Ovary (tissue), 9 donors: ENCODE results near the gene SVOP. TPM values are rescaled to one million over a fixed set of nuclear protein-coding genes. Genes with fewer than 3 reads are reported as not detected.

Experiments
- DNase-seq, 5 donors: peaks; one replicate each; pipeline ENCODE4 v3.0.0-alpha.2; 2019 to 2020
- H3K27ac ChIP-seq, 2 donors: fragments of 200-600 bp; one replicate each; pipeline versions ENCODE4 v1.5.1 to v1.8.0; 2019 to 2022
- H3K27me3 ChIP-seq: fragments of 200-600 bp; one replicate; pipeline ENCODE4 v1.8.0; 2022
- H3K36me3 ChIP-seq: fragments of 200-600 bp; sonication (generic); one replicate; pipeline ENCODE4 v1.5.1; 2019
- H3K4me1 ChIP-seq: one replicate; pipeline ENCODE4 v1.8.1; 2013; ENCODE audit warnings: mild to moderate bottlenecking, moderate library complexity; ENCODE audit not compliant: insufficient read depth
- H3K4me3 ChIP-seq: fragments of 200-600 bp; sonication (generic); one replicate; pipeline ENCODE4 v1.5.1; 2017
- H3K9me3 ChIP-seq, 2 donors: fragments of 200-600 bp in 1 of 2; sonication (generic) in 1 of 2; one replicate each; pipeline versions ENCODE4 v1.5.1 to v1.8.1; 2013 to 2019; ENCODE audit warnings: mild to moderate bottlenecking in 1 of 2, moderate library complexity in 1 of 2
- CTCF ChIP-seq, 3 donors: fragments of 450-650 bp in 2 of 3; fragments of 200-600 bp in 1 of 3; IDR thresholded peaks; one replicate each; pipeline versions ENCODE4 v1.5.1 to v1.8.0; 2016 to 2022; ENCODE audit warnings: antibody characterized with exemption in 3 of 3, mild to moderate bottlenecking in 1 of 3
- EP300 ChIP-seq: sonication (generic); formaldehyde crosslinking; IDR thresholded peaks from one replicate; pipeline ENCODE4 v1.6.1; 2017; ENCODE audit warnings: antibody characterized with exemption
- POLR2A ChIP-seq: fragments of 450-650 bp; IDR thresholded peaks from one replicate; pipeline ENCODE4 v1.6.1; 2017; ENCODE audit warnings: antibody characterized with exemption, mild to moderate bottlenecking, moderate library complexity
- WGBS, 3 donors: extraction: QIAGEN DNeasy Blood & Tissue Kit in 1 of 3; methylation state at CpG; one replicate each; pipeline versions ENCODE4 v1.1.5 to v1.1.7; 2013 to 2017; 5-methylcytosine and 5-hydroxymethylcytosine counted together
- intact Hi-C, 4 donors: fragments of 100-400 bp; cut with DNase I; formaldehyde crosslinking; loops; one replicate each; pipeline versions ENCODE4 v1.11.0 to v1.15.1; 2022 to 2023
- polyA plus RNA-seq, 2 donors: library from polyadenylated mRNA; stranded (reverse); fragments of 200-250 nt in 1 of 2; fragments of 350-450 nt in 1 of 2; fragmentation: Illumina TruSeq in 1 of 2; extraction: RNeasy Lipid Tissue Mini Kit (QIAGEN cat#74804) in 1 of 2; gene quantifications; one replicate each; pipeline ENCODE4 v1.2.3, GENCODE V29; 2013 to 2014
- total RNA-seq, 7 donors: library from RNA; depleted of rRNA in 2 of 7; stranded (reverse); fragments of >200 nt in 2 of 7; fragmentation: NEBNext Ultra II Directional in 3 of 7; extraction: Animal tissue kit (Norgen Biotek cat#: 25700) in 3 of 7; gene quantifications; one replicate each; pipeline versions ENCODE4 v1.1.0 to v1.2.4, GENCODE V29; 2016 to 2023
- donor health status: DM: no; HTN: no; CAD: no; lungs with moderate emphysema.
- donor health status: DM: no; HTN: no; CAD: no.
- donor health status: Bipolar disorder and iron deficiency.
- donor health status: DM: yes; HTN: yes; CAD: no.
- donor health status: DM: no; HTN: no; CAD: no.
- donor health status: DM: yes; HTN: yes; CAD: no.

Gene SVOP
- total and polyA plus RNA-seq, 9 donors, result not detected

- no peak overlapping the region for H3K4me3 ChIP-seq
- no peak overlapping the region for H3K27ac ChIP-seq
- H3K9me3 ChIP-seq, result no peaks in the 10 kb centered on the region
- no peaks in the 10 kb centered on the region for H3K36me3 ChIP-seq
- 70 to 96% (median 80%) methylated on average over 5 of the region's 5 CpGs for WGBS, 3 donors
- H3K27me3 ChIP-seq, result no peaks in the 10 kb centered on the region
- no peaks in the 10 kb centered on the region for H3K4me1 ChIP-seq
- intact Hi-C loops, result no loop called here
- TF ChIP-seq CTCF (IDR thresholded peaks at IDR 0.05) (no peak), EP300 (no peak), POLR2A (no peak)
- DNase-seq, result no peak
Observed at GRCh38 chr12:108895220-108895802, 125.6 kb downstream of the SVOP start.

GRCh38 chr12:108890208-108890607, 130.7 kb downstream of the SVOP start:
- Histone ChIP-seq H3K36me3 (no peaks in the 10 kb centered on the region), H3K27ac (no peak overlapping the region), H3K27me3 (no peaks in the 10 kb centered on the region), H3K4me1 (no peaks in the 10 kb centered on the region), H3K4me3 (no peak overlapping the region), H3K9me3 (no peaks in the 10 kb centered on the region)
- DNase-seq, result no peak
- intact Hi-C loops, result no loop called here
- 56 to 67% (median 58%) methylated on average over 2 of the region's 2 CpGs for WGBS, 3 donors
- TF ChIP-seq POLR2A (no peak), CTCF (IDR thresholded peaks at IDR 0.05) (no peak), EP300 (no peak)

DNA sequence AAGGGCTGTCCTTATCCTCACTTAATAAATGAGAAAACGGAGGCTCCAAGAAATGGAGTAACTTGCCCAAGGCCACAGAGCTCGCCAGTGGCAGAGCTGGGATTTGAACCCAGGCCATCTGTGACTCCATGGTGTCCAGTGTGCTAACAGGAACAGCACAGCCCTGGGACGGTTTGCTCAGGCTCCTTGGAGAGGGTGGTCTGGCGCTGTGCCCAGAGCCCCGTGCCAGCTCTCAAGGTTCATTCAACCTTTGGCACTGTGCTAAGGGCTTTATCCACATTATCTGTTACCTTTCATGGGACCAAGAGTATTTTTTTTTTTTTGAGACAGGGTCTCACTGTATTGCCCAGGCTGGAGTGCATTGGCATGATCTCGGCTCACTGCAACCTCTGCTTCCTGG, 132.8 kb downstream of the SVOP start:
- TF ChIP-seq CTCF (IDR thresholded peaks at IDR 0.05) (no peak), POLR2A (no peak), EP300 (no peak)
- H3K27me3 ChIP-seq, result no peaks in the 10 kb centered on the region
- no peak for DNase-seq
- no peaks in the 10 kb centered on the region for H3K36me3 ChIP-seq
- H3K4me3 ChIP-seq, result no peak overlapping the region
- no peaks in the 10 kb centered on the region for H3K4me1 ChIP-seq
- WGBS, 3 donors, result 47 to 64% (median 47%) methylated on average over 6 of the region's 6 CpGs
- no peak overlapping the region for H3K27ac ChIP-seq
- intact Hi-C loops, result no loop called here
- H3K9me3 ChIP-seq, result no peaks in the 10 kb centered on the region

GRCh38 chr12:108886873-108887629, 133.8 kb downstream of the SVOP start:
- no peaks in the 10 kb centered on the region for H3K9me3 ChIP-seq
- 61 to 77% (median 75%) methylated on average over 9 of the region's 9 CpGs for WGBS, 3 donors
- intact Hi-C loops, result no loop called here
- no peaks in the 10 kb centered on the region for H3K36me3 ChIP-seq
- TF ChIP-seq CTCF (IDR thresholded peaks at IDR 0.05), result no peak
- no peak for TF ChIP-seq POLR2A
- TF ChIP-seq EP300, result no peak
- no peak for DNase-seq
- no peak overlapping the region for H3K4me3 ChIP-seq
- H3K4me1 ChIP-seq, result no peaks in the 10 kb centered on the region
- no peak overlapping the region for H3K27ac ChIP-seq
- no peaks in the 10 kb centered on the region for H3K27me3 ChIP-seq
